PFSK-1 (cell line): ENCODE results near the gene GLRA1.

Source experiments
- TAF1 ChIP-seq: IDR thresholded peaks from 2 replicates; pipeline ENCODE4 v1.6.1; 2012; ENCODE audit warnings: low read length, control low read depth, borderline replicate concordance; ENCODE audit not compliant: insufficient read depth
- TF ChIP-seq, protein P1 (sequence below), 2 experiments: IDR thresholded peaks; 2 replicates each; pipeline versions ENCODE4 v1.6.1 to v1.8.0; 2011 to 2012; ENCODE audit warnings: low read depth in 2 of 2, low read length in 2 of 2, control low read depth in 1 of 2, inconsistent platforms in 1 of 2, mild to moderate bottlenecking in 1 of 2, moderate library complexity in 1 of 2; ENCODE audit not compliant: insufficient read depth in 1 of 2

DNA sequence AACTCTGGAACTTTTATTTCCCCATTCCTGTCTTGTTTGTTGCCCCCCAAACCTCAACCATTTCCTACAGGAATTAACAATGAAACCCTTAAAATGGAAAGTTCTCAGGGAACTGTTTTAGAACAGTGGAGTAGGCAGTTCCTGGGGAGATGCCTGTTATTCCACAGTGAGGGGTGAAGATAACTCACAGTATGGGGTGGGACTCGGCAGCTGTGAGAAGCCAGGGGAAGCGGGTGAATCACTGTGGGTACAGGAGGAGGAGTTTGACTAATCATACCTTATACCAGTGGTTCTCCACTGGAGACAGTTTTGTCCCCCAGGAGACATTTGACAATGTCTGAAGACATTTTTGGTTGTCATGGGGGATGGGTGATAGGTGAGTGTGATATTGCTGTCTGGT, 36.9 kb upstream of the GLRA1 start:
- TF ChIP-seq, protein P1, sequence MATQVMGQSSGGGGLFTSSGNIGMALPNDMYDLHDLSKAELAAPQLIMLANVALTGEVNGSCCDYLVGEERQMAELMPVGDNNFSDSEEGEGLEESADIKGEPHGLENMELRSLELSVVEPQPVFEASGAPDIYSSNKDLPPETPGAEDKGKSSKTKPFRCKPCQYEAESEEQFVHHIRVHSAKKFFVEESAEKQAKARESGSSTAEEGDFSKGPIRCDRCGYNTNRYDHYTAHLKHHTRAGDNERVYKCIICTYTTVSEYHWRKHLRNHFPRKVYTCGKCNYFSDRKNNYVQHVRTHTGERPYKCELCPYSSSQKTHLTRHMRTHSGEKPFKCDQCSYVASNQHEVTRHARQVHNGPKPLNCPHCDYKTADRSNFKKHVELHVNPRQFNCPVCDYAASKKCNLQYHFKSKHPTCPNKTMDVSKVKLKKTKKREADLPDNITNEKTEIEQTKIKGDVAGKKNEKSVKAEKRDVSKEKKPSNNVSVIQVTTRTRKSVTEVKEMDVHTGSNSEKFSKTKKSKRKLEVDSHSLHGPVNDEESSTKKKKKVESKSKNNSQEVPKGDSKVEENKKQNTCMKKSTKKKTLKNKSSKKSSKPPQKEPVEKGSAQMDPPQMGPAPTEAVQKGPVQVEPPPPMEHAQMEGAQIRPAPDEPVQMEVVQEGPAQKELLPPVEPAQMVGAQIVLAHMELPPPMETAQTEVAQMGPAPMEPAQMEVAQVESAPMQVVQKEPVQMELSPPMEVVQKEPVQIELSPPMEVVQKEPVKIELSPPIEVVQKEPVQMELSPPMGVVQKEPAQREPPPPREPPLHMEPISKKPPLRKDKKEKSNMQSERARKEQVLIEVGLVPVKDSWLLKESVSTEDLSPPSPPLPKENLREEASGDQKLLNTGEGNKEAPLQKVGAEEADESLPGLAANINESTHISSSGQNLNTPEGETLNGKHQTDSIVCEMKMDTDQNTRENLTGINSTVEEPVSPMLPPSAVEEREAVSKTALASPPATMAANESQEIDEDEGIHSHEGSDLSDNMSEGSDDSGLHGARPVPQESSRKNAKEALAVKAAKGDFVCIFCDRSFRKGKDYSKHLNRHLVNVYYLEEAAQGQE (IDR thresholded peaks at IDR 0.05; ENCODE audit: insufficient read depth in 1 of 2, low read depth in 2 of 2, low read length in 2 of 2): no peak
- TF ChIP-seq TAF1: no peak
